ENCODE data around the gene SCN5A.
"Not testable (repeated sequence)": the region's sequence is repeated elsewhere in the genome, so short reads cannot be mapped to it uniquely, and the experiment has no call there.

SCN5A gene

GRCh38 chr3:38577371-38578080, 72.0 kb downstream of the SCN5A start:
- DNase-seq = no peak

- DNase-seq = no peak
These were observed 72.7 kb downstream of the SCN5A start for GRCh38 chr3:38576526-38577370.

- no peak for DNase-seq
These were observed 73.4 kb downstream of the SCN5A start for GRCh38 chr3:38576131-38576525.

GRCh38 chr3:38575279-38575843, 74.1 kb downstream of the SCN5A start:
- DNase-seq = no peak

GRCh38 chr3:38574411-38575278, 74.8 kb downstream of the SCN5A start:
- DNase-seq = no peak

GRCh38 chr3:38573556-38573955, 75.9 kb downstream of the SCN5A start:
- DNase-seq = no peak

GRCh38 chr3:38573111-38573510, 76.4 kb downstream of the SCN5A start:
- no peak for DNase-seq

GRCh38 chr3:38567498-38567897, 82.0 kb downstream of the SCN5A start:
- DNase-seq = no peak

GRCh38 chr3:38566794-38567193, 82.7 kb downstream of the SCN5A start:
- not testable (repeated sequence) for DNase-seq

- DNase-seq = no peak
These were observed 83.3 kb downstream of the SCN5A start for GRCh38 chr3:38566215-38566528.

- no peak for DNase-seq
These were observed 83.9 kb downstream of the SCN5A start for GRCh38 chr3:38565339-38566214.

- DNase-seq = no peak
These were observed 84.7 kb downstream of the SCN5A start for GRCh38 chr3:38564631-38565338.

- DNase-seq = no peak
These were observed 85.6 kb downstream of the SCN5A start for GRCh38 chr3:38563886-38564270.

GRCh38 chr3:38563070-38563885, 86.2 kb downstream of the SCN5A start:
- no peak for DNase-seq

GRCh38 chr3:38562467-38562925, 87.0 kb downstream of the SCN5A start:
- no peak for DNase-seq

GRCh38 chr3:38561746-38562466, 87.6 kb downstream of the SCN5A start:
- no peak for DNase-seq

- DNase-seq = no peak
These were observed 88.3 kb downstream of the SCN5A start for GRCh38 chr3:38560996-38561717.

- DNase-seq = no peak
These were observed 89.2 kb downstream of the SCN5A start for GRCh38 chr3:38560284-38560683.

- no peak for DNase-seq
These were observed 90.6 kb downstream of the SCN5A start for GRCh38 chr3:38558864-38559263.
